Measurements from ENCODE around the gene ISLR2.

GRCh38 chr15:74123131-74123429, 7.3 kb upstream of the ISLR2 start:
- TF ChIP-seq CTCF (optimal IDR thresholded peaks at IDR 0.05 in 1 of 3, IDR thresholded peaks at IDR 0.05 in 1 of 3, conservative IDR thresholded peaks at IDR 0.05 in 1 of 3; ENCODE audit: extremely low read depth in 1 of 3, insufficient read depth in 2 of 3, low read length in 3 of 3) (no peak), EZH2 (IDR thresholded peaks at IDR 0.05; ENCODE audit: low read length) (no peak)
